Upper lobe of left lung (tissue), 4 donors: ENCODE data around the gene C3orf20.

Source experiments
- CTCF ChIP-seq, 6 experiments: fragments of 450-650 bp in 4 of 6; fragments of 200-600 bp in 2 of 6; sonication (generic) in 2 of 6; IDR thresholded peaks; one replicate each; pipeline ENCODE4 v1.5.1; 2016 to 2019; ENCODE audit warnings: antibody characterized with exemption in 6 of 6
- POLR2A ChIP-seq, 4 donors: fragments of 450-650 bp; IDR thresholded peaks; one replicate each; pipeline ENCODE4 v1.5.1; 2016 to 2017; ENCODE audit warnings: antibody characterized with exemption in 4 of 4, mild to moderate bottlenecking in 2 of 4
- POLR2AphosphoS5 ChIP-seq, 2 donors: sonication (generic); formaldehyde crosslinking; IDR thresholded peaks; one replicate each; pipeline ENCODE4 v1.5.1; 2017; ENCODE audit warnings: antibody characterized with exemption in 2 of 2

- TF ChIP-seq POLR2A (IDR thresholded peaks at IDR 0.05) = no peak
- no peak for TF ChIP-seq CTCF (IDR thresholded peaks at IDR 0.05)
- no peak for TF ChIP-seq POLR2AphosphoS5 (IDR thresholded peaks at IDR 0.05)
Observed at GRCh38 chr3:14779069-14779685, 104.2 kb downstream of the C3orf20 start.
